GM21381 (cell line): Measurements from ENCODE around the gene CLHC1.
"Not testable (repeated sequence)": the region's sequence is repeated elsewhere in the genome, so short reads cannot be mapped to it uniquely, and the experiment has no call there.

Experiments
- ATAC-seq: cut with Tn5 transposase; IDR thresholded peaks from one replicate; pipeline ENCODE4 v1.9.1; 2021; ENCODE audit warnings: mild to moderate bottlenecking, moderate library complexity; ENCODE audit not compliant: unreplicated experiment

Gene CLHC1

DNA sequence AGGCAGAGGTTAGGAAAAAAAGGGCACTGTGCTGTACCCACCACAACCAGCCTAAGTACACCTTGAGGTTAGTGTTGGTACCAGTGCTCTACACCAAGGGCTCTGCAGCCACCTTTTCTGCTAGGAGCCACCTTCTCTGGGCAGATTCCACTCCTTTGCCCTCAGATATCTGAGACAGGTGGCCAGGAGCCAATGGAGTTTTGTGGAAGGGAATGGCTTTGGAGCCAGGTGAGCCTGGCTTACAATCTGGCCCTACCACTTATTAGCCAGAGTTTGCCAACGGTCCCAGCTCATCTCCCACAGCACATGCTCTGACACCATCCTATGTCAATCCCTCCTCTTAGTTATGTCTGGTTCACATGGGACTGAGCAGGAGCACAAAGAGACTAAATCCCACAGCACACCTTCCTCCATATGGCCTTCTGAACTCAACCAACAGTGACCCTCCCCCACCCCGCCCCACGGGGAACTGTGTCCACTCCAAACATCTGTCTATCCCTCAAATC lies 77.5 kb downstream of the CLHC1 start:
- ATAC-seq, result no peak

DNA sequence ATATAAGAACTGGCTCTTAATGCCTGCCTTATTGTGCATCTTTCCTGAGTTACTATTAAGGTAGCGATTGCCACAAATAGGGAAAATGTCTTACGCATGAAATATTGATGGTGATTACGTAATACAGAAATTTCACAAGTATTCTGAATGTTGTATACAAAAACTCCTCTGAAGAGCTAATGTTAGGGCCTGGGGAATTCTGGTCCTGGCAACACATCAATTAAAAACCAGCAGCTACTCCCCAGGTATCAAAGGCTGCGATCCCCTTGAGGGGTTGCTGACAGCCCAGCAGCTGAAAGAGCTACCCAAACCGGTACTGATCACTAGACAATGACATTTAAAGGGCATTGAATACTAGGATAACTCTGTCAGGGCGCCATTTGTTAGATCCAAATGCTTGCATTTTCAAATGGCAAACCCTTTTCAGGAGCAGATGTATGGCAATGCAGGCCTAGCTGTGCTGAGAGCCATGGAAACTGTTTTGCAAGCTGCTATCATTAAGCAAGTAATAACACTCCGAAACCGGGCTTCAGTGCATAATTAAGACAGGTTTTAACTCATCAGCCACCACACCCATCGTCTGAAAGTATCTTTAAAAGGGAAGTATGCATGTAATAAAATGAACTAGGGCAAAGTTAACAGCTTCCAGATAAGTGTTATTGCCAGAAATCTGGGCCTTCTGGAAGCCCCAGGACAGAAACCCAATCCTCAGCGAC lies 78.4 kb downstream of the CLHC1 start:
- no peak for ATAC-seq

DNA sequence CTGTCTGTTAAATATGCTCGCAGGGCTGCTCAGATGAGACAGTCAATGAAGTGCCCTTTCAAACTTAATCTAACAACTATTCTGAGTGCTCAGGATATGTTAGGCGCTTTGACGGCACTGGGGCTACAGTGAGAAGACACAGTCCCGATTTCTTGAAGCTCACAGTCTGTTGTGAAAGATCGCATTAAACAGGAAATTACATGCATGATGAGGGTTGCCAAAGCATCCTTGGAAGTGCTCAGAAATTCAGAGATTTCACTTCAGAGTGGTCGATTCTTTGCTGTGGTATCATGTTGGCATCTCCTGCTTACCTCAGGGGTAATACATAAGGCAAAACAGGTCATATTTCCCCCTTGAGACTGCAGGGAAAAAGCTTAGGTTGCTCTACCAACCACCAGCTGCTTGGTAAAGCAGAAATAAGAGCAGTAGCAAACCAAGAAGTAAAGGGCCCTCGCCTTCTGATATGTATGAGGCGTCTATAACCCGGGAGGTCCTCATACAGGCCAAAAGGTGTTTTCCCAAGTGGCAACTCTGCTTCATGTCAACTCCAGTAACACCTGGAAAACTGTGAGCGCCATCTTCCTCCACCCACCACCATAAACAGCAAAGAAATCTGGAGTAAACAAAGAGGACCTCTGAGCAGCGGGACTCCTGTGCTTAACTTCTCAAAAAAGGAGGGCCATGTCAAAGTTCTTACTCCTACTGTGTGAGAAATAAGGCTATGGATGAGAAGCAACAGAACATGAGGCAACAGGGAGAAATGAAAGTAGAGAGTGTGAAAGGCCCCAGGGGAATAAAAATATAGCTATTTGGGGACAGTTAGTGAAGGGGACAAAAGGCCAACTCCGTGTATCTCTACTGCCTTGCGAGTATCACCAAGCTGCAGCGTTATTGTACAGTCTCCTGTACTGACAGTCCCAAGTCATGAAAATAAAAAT lies 79.3 kb downstream of the CLHC1 start:
- no peak for ATAC-seq

DNA sequence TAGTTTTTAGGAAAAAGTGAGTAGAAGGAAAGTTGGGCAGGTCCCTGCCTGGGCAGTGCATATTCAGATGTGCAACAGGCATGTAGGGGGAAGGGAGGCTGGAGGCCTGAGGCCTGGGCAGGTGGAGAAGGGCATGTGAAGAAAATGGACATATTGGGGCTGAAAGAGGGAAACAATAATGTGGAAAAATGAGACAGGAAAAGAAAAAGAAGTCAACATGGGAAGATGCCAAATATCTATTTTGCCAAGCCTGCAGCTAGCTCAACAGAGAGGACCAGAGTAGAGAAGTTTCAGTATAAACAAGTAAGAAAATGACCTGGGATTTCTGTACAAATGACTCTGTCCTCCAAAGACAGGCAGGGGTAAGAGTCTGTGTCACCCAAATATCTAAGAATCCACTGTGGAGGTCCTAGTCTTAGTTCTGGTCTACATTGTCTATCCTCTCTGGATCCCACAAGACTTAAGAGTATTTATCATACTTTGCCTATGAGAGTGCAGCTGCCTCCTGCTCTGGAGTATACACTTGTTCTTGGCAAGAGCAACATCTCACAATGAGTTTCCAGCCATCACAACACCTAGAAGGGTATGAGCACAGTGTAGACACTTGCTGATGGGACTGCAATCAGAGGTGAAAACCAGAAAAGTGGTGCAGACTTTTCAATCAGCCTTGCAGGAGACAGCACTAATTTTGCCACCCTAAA lies 80.2 kb downstream of the CLHC1 start:
- ATAC-seq, result no peak

DNA sequence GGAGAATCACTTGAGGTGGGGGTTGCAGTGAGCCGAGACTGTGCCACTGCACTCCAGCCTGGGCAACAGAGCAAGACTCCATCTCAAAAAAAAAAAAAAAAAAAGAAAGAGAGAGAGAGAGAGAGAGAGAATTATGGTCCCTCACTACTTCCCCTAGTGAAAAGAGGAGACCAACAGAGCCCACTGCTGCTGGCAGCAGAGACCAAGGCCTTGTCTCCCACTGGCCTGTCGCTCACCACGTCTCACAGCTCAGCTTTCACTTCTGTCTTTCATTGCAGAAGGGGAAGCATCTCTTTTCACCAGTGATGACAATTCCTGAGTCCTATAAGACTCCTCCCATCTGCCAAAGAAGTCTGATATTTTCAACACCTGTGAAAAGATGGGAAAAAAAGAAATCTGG lies 81.3 kb downstream of the CLHC1 start:
- ATAC-seq, result peak; percentile 77

DNA sequence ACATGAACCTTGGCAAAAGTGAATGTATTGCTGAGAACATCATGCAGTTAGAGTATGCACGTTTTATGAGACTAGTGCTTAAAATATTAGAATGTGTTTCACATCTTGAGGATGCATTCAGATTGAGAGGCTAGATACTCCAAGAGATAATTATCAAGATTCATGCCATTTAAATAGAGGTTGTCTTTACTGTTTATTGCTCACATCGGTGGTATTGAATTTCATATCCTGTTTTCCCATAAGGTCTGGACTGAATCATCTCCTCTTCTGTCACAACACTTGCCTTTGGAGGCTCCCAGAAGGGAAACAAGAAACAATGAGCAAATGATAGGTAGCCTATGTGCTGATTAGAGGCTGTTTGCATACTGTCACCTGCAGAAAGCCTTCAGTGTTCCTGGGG lies 83.8 kb downstream of the CLHC1 start:
- ATAC-seq, result no peak

DNA sequence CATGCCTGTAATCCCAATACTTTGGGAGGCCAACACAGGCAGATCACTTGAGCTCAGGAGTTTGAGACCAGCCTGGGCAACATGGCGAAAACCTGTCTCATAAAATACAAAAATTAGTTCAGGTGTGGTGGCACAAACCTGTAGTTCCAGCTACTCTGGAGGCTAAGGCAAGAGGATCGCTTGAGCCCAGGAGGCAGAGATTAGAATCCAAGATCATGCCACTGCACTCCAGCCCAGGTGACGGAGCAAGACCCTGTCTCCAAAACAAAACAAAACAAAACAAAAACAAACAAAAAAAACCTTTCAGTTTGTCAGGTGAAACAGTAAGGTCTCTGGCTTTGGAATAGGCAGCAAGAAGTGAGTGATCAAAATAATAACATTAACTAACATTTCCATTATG lies 84.6 kb downstream of the CLHC1 start:
- ATAC-seq, result no peak

DNA sequence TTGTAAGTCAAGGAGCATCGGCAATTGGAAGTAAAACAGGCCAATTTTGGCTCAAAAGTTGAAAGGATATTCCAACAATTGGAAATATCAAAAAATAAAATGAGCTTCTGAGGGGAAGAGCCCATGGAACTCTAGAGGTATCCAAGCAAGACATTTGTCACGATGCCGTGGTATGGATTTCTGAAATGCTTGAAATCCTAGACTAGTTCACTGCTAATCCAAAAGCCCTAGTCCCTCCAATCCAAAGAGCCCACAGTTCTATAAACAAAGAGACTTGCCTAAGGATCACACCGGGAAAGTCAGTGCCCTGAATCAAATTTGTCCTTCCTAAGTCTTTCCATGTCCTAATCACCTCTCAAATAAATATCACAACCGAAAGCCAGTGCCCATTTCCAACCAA lies 85.1 kb downstream of the CLHC1 start:
- no peak for ATAC-seq

DNA sequence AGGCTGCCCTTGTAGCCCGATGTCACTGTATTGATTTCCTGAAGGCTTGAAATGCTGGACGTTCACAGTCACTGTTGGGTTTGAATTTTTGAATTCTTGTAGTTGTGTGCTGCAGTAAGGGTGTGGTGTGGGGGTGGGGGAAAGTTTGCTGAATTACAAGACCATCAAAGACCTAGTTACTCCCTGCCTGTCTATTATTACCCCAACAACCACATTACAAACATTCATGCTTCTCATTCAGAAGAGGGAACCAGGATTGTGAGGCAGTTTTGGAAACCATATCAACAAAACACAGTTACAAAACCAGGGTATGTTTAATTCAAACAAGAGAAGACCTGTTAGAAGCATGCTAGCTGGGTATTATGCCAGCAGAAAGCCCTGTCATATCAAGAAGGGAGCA lies 85.8 kb downstream of the CLHC1 start:
- ATAC-seq, result no peak

DNA sequence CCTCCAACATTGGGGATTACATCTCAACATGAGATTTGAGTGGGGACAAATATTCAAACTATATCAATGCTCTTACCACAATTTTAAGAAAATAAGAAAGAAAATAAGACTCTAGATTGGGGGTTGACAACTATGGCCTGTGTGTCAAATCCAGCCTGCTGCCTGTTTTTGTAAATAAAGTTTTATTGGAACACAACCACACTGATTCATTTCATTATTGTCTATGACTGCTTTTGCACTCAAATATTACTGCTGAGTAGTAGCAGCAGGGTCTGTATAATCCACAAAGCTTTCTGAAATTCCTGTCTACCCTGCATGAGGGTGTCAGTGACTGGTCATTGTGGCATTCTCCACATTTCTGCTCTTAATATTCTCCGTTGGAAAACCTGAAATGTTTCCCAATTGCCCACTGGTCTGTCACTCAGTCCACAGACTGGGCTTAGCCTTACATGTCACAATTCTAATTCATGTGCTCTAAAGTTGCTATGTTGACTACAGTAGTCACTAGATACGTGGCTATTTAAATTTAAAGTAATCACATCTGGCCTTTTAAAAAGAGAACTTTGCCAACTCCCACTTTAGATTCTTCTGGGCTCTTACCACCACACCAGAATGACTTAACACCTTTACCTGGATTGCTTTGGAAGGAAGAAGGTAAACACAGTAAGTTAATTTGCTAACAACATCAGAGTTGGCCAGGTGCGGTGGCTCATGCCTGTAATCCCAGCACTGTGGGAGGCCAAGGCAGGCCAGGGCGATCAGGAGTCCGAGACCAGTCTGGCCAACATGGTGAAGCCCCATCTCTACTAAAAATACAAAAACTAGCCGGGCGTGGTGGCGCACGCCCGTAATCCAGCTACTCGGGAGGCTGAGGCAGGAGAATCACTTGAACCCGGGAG lies 86.9 kb downstream of the CLHC1 start:
- no peak for ATAC-seq

DNA sequence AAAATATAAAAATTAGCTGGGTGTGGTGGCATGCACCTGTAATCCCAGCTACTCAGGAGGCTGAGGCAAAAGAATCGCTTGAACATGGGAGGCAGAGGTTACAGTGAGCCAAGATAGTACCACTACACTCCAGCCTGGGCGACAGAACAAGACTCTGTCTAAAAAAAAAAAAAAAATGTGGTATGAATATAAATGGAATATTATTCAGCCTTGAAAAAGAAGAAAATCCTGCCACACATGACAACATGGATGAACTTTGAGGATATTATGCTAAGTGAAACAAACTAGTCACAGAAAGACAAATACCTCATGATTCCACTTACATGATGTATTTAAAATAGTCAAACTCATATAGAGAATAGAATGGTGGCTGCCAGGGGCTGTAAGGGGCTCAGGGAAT lies 88.4 kb downstream of the CLHC1 start:
- ATAC-seq, result not testable (repeated sequence)

DNA sequence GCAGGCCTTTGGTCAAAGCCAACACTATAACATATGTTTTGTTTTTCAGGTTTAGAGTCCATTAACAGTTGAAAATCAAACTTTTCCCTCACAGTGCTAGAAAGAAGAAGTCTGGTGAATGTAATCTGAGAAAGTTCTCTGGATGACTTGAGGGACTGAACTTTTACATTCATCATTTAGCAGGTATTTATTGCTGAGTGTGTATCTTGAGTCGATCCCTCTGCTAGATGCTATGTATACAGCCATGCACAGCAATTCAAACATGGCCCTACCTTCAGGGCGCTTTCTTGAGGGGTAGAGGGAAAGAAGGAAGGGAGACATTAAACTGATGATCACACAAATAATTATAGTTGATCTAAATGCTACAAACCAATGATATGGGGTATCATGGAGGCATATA lies 89.6 kb downstream of the CLHC1 start:
- no peak for ATAC-seq

DNA sequence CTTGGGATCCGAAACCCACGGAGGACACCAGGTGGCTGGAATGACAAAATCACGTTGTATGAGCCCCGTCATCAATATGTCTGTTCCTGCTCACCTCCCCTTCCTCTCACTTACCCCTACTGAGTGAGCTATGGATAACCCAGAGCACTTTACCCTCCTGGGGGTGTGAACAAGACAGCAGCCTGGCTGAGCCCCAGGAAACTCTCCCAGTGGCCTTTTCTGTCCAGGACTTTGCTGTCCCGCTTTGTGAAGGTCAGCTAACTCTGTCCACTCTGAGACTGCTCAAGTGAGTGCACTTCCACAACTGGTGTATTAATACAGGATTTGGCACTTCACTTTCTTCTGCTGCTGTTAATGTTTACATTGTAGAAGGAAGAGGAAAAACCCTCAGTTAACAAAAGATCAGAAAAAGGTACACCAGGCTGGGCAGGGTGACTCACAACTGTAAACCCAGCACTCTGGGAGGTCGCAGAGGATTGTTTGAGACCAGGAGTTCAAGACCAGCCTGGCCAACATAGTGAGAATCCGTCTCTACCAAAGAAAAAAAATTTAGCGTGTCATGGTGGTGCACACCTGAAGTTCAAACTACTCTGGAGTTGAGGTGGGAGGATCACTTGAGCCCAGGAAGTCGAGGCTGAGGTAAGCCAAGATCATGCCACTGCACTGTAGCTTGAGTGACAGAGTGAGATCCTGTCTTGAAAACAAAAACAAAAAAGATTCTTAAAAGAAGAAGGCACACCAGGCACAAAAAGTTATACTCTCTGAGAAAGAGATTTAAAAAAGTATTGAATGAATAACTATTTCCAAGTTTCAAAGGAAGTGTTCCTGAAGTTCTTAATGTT lies 90.3 kb downstream of the CLHC1 start:
- no peak for ATAC-seq

DNA sequence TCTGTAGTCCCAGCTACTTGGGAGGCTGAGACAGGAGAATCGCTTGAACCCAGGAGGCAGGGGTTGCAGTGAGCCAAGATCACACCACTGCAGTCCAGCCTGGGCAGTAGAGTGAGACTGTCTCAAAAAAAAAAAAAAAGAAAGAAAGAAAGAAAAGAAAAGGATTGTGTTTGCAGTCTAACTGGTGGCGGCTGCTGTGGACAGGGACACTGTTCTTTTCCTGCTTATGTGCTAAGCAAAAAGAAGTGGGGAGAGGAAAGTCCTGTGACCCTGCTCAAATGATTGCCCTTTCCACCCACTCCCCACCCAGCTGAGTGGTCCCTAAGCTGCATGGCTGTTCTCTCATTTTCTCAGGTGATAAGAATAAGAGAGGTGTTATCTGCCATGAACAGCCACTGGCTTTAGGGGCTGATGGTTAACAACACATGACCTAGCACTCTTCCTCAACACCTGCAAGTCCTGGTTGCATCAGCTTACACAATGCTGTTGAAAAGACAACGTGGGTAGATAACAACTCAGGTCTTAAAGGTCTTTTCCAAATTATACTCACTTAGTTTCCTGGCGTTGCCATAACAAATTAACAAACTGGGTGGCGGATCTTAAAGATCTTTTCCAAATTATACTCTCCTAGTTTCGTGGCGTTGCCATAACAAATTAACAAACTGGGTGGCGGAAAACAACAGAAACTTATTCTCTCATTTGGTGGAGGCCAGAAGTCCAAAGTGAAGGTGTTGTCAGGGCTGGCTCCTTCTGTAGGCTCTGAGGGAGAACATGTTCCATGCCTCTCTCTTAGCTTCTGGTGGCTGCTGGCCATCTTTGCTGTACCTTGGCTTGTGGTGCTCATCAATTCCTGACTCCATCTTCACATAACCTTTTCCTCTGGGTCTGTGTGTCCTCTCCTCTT lies 91.5 kb downstream of the CLHC1 start:
- ATAC-seq, result no peak

DNA sequence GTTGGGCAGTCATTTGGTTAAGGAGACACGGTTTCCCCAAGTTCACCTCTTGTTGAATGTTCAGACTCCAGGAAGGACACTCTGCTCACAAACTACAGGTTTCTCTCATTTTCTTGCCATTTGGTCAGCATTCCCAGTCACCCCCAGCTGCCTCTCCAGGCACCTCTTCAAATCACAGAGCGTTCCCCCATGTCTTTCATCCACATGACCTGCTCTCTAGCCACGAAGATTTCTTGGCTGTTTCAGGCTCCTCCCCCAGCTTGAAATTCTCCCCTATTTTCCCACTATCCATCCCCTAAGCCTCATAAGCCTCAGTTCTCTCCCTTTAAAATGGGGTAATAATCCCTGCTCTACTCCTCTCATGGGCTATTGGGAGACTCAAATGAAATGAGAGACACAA lies 92.8 kb downstream of the CLHC1 start:
- no peak for ATAC-seq

DNA sequence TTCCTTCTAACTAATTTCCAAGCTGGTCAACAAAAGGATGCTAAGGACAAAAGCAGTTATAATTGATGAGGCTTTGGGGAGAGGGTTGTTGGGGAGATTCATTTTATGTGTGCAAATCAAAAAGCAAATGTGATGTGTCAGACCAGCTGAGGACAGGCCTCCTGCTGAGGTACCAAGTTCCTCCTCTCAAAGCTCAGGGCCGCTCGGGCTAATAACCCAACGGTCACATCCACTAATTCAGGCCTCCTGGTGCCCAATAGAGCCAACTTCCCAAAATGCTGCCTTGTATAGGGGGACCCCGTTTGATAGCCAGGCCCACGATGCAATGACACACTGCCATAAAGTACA lies 93.2 kb downstream of the CLHC1 start:
- ATAC-seq, result no peak

DNA sequence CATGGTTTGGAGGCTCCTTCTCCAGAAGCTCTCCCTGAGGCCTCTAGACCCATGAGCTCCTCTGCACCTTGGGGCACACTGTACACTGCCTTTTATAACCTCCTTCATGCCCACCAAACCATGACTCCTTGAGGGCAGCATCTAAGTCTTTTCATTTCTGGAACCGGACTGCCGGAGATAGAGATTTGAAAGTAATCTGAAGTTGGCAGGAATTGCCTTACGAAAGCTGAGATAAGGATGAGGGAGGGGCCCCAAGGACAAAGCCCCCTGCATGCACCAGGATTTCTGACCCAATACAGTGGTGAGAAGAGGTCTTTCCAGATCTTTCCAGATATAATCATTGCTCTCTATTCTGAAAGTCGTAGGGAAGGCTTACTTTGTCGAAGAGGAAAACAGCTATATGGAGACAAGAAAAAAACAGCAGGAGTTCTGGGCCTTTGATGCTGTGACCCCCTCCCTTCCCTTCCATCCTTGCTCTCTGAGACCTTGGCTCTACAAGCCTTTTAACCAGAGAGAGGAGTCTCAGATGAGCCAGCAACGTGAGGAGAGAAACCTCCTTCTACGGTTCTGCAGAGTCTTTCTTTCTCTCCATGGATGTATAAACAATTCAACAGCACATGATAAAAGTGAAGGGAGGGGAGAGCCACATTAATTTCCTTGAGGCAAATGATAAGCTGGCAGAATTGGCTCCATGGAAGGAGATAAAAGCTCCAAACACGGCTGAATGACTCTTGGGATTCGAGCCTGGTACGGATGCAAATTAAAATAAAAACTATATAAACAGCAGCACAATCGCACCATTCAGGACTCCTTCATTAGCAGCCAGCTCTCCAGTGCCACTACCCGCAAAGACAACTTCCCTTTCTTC lies 93.8 kb downstream of the CLHC1 start:
- no peak for ATAC-seq
